Neural cell (in vitro differentiated cells): Measurements from ENCODE around the gene NOX4. TPM values are rescaled to one million over a fixed set of nuclear protein-coding genes. Genes with fewer than 3 reads are reported as not detected.

Source experiments
- H2AFZ ChIP-seq: fragments of 200-600, 300-800 bp; sonication (generic), shearing (Covaris generic); 2 replicates; pipeline ENCODE4 v1.6.0; 2014; ENCODE audit warnings: low read depth, mild to moderate bottlenecking, antibody characterized with exemption, low read length, moderate library complexity
- H3F3A ChIP-seq: fragments of 200-600 bp; shearing (Covaris generic); 2 replicates; pipeline ENCODE4 v1.6.1; 2016; ENCODE audit warnings: mild to moderate bottlenecking, moderate library complexity, mixed read lengths, antibody characterized with exemption, low read length; ENCODE audit not compliant: insufficient read depth, poor library complexity, severe bottlenecking
- H3K27ac ChIP-seq: fragments of 200-600, 300-800 bp; sonication (generic), shearing (Covaris generic); 2 replicates; pipeline ENCODE4 v1.5.1; 2014; ENCODE audit warnings: mild to moderate bottlenecking, low read length, moderate library complexity
- H3K27me3 ChIP-seq: fragments of 300-800, 200-600 bp; sonication (generic), shearing (Covaris generic); 2 replicates; pipeline ENCODE4 v1.6.0; 2014; ENCODE audit warnings: mild to moderate bottlenecking, low read depth, low read length, moderate library complexity; ENCODE audit not compliant: insufficient read depth
- H3K36me3 ChIP-seq: fragments of 300-800, 200-600 bp; sonication (generic), shearing (Covaris generic); 2 replicates; pipeline ENCODE4 v1.5.1; 2014; ENCODE audit warnings: mild to moderate bottlenecking, antibody characterized with exemption, low read length, moderate library complexity; ENCODE audit not compliant: insufficient read depth
- H3K4me2 ChIP-seq: fragments of 300-800, 200-600 bp; sonication (generic), shearing (Covaris generic); 2 replicates; pipeline ENCODE4 v1.6.0; 2014; ENCODE audit warnings: mild to moderate bottlenecking, low read length
- H3K4me3 ChIP-seq: fragments of 300-800, 200-600 bp; sonication (generic), shearing (Covaris generic); 2 replicates; pipeline ENCODE4 v1.5.1; 2014; ENCODE audit warnings: mild to moderate bottlenecking, low read length, moderate library complexity
- H3K79me2 ChIP-seq: fragments of 200-600 bp; shearing (Covaris generic); replicated peaks from 2 replicates; pipeline ENCODE4 v1.6.0; 2014; ENCODE audit warnings: mild to moderate bottlenecking, low read length, moderate library complexity; ENCODE audit not compliant: insufficient read depth
- H3K9ac ChIP-seq: fragments of 300-800, 200-600 bp; sonication (generic), shearing (Covaris generic); 2 replicates; pipeline ENCODE4 v1.6.1; 2016; ENCODE audit warnings: mild to moderate bottlenecking, low read length, mixed read lengths
- H3K9me2 ChIP-seq: fragments of 200-600 bp; shearing (Covaris generic); 2 replicates; pipeline ENCODE4 v1.6.1; 2016; ENCODE audit warnings: mild to moderate bottlenecking, low read length, mixed read lengths; ENCODE audit not compliant: insufficient read depth
- H3K9me3 ChIP-seq: fragments of 200-600, 300-800 bp; sonication (generic), shearing (Covaris generic); 2 replicates; pipeline ENCODE4 v1.6.1; 2016; ENCODE audit warnings: mild to moderate bottlenecking, mixed run types, low read length, moderate library complexity, mixed read lengths
- H4K20me1 ChIP-seq: fragments of 200-600 bp; shearing (Covaris generic); 2 replicates; pipeline ENCODE4 v1.6.1; 2016; ENCODE audit warnings: mild to moderate bottlenecking, mixed run types; ENCODE audit not compliant: insufficient read depth
- CTCF ChIP-seq: fragments of 450-650 bp; IDR thresholded peaks from 2 replicates; pipeline ENCODE4 v1.5.1; 2014; ENCODE audit warnings: antibody characterized with exemption, mild to moderate bottlenecking, moderate library complexity; ENCODE audit not compliant: poor library complexity, severe bottlenecking
- EP300 ChIP-seq: fragments of 450-650 bp; conservative IDR thresholded peaks from 2 replicates; pipeline ENCODE4 v1.6.1; 2014; ENCODE audit warnings: antibody characterized with exemption, mild to moderate bottlenecking, moderate library complexity; ENCODE audit not compliant: poor library complexity, severe bottlenecking
- EZH2 ChIP-seq: fragments of 200-600, 300-800 bp; shearing (Covaris generic), sonication (generic); IDR thresholded peaks from 2 replicates; pipeline ENCODE4 v1.6.1; 2014; ENCODE audit warnings: antibody characterized with exemption, low read length, borderline replicate concordance, mild to moderate bottlenecking; ENCODE audit not compliant: insufficient read depth, poor library complexity, severe bottlenecking
- MXI1 ChIP-seq: fragments of 450-650 bp; conservative IDR thresholded peaks from 2 replicates; pipeline ENCODE4 v1.6.1; 2014; ENCODE audit warnings: antibody characterized with exemption, mild to moderate bottlenecking; ENCODE audit not compliant: poor library complexity, severe bottlenecking
- POLR2AphosphoS5 ChIP-seq: IDR thresholded peaks from 2 replicates; pipeline ENCODE4 v1.6.1; 2012
- RAD21 ChIP-seq: fragments of 450-650 bp; conservative IDR thresholded peaks from 2 replicates; pipeline ENCODE4 v1.6.1; 2014; ENCODE audit warnings: antibody characterized with exemption, mild to moderate bottlenecking, moderate library complexity
- REST ChIP-seq: IDR thresholded peaks from 2 replicates; pipeline ENCODE4 v1.6.1; 2012; ENCODE audit warnings: borderline replicate concordance
- SMC3 ChIP-seq: fragments of 450-650 bp; conservative IDR thresholded peaks from 2 replicates; pipeline ENCODE4 v1.6.1; 2014; ENCODE audit warnings: antibody characterized with exemption, mild to moderate bottlenecking, moderate library complexity; ENCODE audit not compliant: poor library complexity
- TAF1 ChIP-seq: IDR thresholded peaks from 2 replicates; pipeline ENCODE4 v1.6.1; 2012; ENCODE audit warnings: low read depth
- polyA plus RNA-seq: library from polyadenylated mRNA; depleted of rRNA; stranded (reverse); fragments of >200 nt; gene quantifications from 2 replicates; pipeline ENCODE4 v1.2.3, GENCODE V29; 2014

NOX4 gene
- polyA plus RNA-seq, 1 donor from 2014 or later = 0.71 TPM

DNA sequence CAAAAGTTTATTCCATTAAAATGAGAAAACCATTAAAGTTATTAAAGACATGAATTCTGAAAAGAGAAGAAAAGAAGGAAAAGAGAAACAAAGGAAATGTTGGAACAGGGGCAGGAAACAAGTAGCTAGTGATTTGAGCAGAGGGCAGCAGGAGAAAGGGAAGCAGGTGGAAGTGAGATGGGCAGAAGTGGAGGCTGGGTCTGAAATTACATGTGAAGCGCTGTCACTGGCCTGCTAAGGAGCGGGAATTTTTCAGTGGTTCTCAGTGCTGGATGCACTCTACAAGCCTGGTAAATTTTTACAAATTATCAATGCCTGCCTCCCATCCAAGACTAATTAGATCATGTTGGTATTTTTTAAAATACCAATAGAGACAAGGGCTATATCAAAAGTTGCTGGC is 48.4 kb downstream of the NOX4 start:
- H3F3A ChIP-seq = no peaks in the 10 kb centered on the region
- no peak overlapping the region for H2AFZ ChIP-seq
- TF ChIP-seq RAD21 (no peak), EP300 (no peak), MXI1 (no peak), TAF1 (no peak), EZH2 (no peak), CTCF (no peak), POLR2AphosphoS5 (no peak), REST (no peak), SMC3 (no peak)
- no peaks in the 10 kb centered on the region for H3K9me2 ChIP-seq
- peak overlapping the region; percentile 52 for H3K27ac ChIP-seq
- no peaks in the 10 kb centered on the region for H3K9me3 ChIP-seq
- H3K4me2 ChIP-seq = peak overlapping the region; percentile 49
- no peaks in the 10 kb centered on the region for H3K36me3 ChIP-seq
- no peak overlapping the region for H3K4me3 ChIP-seq
- H3K79me2 ChIP-seq = no peaks in the 10 kb centered on the region
- H3K9ac ChIP-seq = no peak overlapping the region
- H4K20me1 ChIP-seq = no peaks in the 10 kb centered on the region
- no peaks in the 10 kb centered on the region for H3K27me3 ChIP-seq

DNA sequence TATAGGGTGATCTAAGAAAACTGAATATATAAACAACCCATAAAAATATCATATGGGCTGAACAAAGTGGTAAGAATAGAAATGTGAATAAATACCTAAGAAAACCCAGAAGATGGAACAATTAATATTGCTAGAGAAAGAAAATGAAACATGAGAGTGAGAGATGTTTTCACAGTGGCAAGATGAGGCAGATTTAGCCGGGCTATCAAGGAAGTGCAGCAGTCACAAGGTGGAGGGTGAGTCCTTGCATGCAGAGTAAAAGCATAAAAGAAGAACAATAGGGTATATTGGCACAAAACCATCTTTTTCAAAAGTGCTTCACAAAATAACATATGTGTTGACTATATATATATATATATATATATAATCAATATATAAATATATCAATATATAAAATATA is 49.6 kb downstream of the NOX4 start:
- Histone ChIP-seq H3F3A (no peaks in the 10 kb centered on the region), H3K4me2 (no peak overlapping the region), H3K79me2 (no peaks in the 10 kb centered on the region), H3K9me2 (no peaks in the 10 kb centered on the region), H3K9ac (no peak overlapping the region), H3K27ac (no peak overlapping the region), H3K9me3 (no peaks in the 10 kb centered on the region), H3K27me3 (no peaks in the 10 kb centered on the region), H2AFZ (no peak overlapping the region), H3K4me3 (no peak overlapping the region), H4K20me1 (no peaks in the 10 kb centered on the region), H3K36me3 (no peaks in the 10 kb centered on the region)
- no peak for TF ChIP-seq EP300
- no peak for TF ChIP-seq RAD21
- TF ChIP-seq TAF1 = no peak
- no peak for TF ChIP-seq SMC3
- no peak for TF ChIP-seq CTCF
- TF ChIP-seq EZH2 = no peak
- TF ChIP-seq REST = no peak
- TF ChIP-seq MXI1 = no peak
- TF ChIP-seq POLR2AphosphoS5 = no peak
